Effector memory CD8-positive, alpha-beta T cell (primary cell): ENCODE measurements around the gene SERPINA3.

Experiments used
- ATAC-seq: fragments of 150-1000 bp; cut with Tn5 transposase; replicated peaks from 2 replicates; pipeline ENCODE4 v1.10.0; 2021; ENCODE audit warnings: mild to moderate bottlenecking, moderate library complexity
- DNase-seq, 3 experiments: peaks; one replicate each; pipeline ENCODE4 v3.0.0; 2021
- H3K27ac Mint-ChIP-seq, 2 donors: one replicate each; pipeline ENCODE4 v1.8.0; 2022; ENCODE audit warnings: mild to moderate bottlenecking in 2 of 2, mixed read lengths in 2 of 2, moderate library complexity in 2 of 2
- H3K27me3 Mint-ChIP-seq, 2 donors: one replicate each; pipeline ENCODE4 v1.8.0; 2022; ENCODE audit warnings: mixed read lengths in 2 of 2
- H3K36me3 Mint-ChIP-seq: one replicate; pipeline ENCODE4 v1.8.0; 2022; ENCODE audit warnings: mild to moderate bottlenecking, moderate library complexity, mixed read lengths; ENCODE audit not compliant: insufficient read depth
- H3K4me1 Mint-ChIP-seq, 2 donors: one replicate each; pipeline ENCODE4 v1.8.0; 2022; ENCODE audit warnings: low read depth in 2 of 2, mixed read lengths in 2 of 2
- H3K4me3 Mint-ChIP-seq, 2 donors: one replicate each; pipeline ENCODE4 v1.8.0; 2022; ENCODE audit warnings: mild to moderate bottlenecking in 2 of 2, mixed read lengths in 2 of 2, moderate library complexity in 2 of 2
- H3K9me3 Mint-ChIP-seq, 2 donors: one replicate each; pipeline ENCODE4 v1.8.0; 2022; ENCODE audit warnings: mixed read lengths in 2 of 2

SERPINA3 gene

DNA sequence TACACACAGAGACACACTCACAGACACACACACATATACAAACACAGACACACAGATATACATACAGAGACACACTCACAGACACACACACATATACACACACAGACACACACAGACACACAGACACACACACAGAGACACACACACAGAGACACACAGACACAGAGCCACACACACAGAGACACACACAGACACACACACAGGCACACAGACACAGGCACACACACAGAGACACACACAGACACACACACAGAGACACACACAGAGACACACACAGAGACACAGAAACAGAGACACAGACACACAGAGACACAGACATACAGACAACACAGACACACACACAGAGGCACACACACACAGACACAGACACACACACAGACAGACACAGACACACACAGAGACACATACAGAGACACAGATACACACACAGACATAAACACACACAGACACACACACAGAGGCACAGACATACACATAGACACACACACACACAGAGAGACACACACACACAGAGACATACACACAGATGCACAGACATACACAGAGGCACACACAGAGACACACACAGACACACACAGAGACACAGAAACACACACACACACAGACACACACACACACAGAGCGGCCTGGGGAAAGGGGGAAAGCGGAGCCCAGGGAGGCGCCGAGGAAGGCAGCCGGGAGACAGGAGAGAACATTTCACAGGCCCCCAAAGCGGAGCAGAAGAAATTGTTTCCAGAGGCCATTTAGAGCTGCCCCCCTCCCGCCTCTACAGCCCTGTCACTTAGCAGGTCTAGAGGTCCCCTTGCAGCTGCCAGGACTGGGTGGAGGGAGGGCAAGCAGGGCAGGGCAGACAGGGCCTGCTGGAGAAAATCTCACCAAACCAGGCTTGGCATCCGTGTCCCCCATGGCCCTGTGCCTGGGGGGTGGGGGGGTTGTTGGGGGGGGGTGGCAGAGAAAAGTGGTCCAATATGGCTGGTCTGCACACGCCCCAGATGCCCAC lies 38.9 kb downstream of the SERPINA3 start:
- H3K36me3 Mint-ChIP-seq: no peaks in the 10 kb centered on the region
- no peak for ATAC-seq
- no peaks in the 10 kb centered on the region for H3K9me3 Mint-ChIP-seq
- H3K4me3 Mint-ChIP-seq: no peak overlapping the region
- no peak overlapping the region for H3K27ac Mint-ChIP-seq
- H3K27me3 Mint-ChIP-seq: peaks cover 0 to 7% of the 10 kb centered on the region in 2 donors
- H3K4me1 Mint-ChIP-seq: no peaks in the 10 kb centered on the region
- DNase-seq: no peak

- DNase-seq (no peak), ATAC-seq (no peak)
- peaks cover 0 to 7% of the 10 kb centered on the region in 2 donors for H3K27me3 Mint-ChIP-seq
- no peaks in the 10 kb centered on the region for H3K9me3 Mint-ChIP-seq
- no peaks in the 10 kb centered on the region for H3K36me3 Mint-ChIP-seq
- no peak overlapping the region for H3K4me3 Mint-ChIP-seq
- no peak overlapping the region for H3K27ac Mint-ChIP-seq
- H3K4me1 Mint-ChIP-seq: no peaks in the 10 kb centered on the region
Measured at GRCh38 chr14:94653321-94653720, 41.1 kb downstream of the SERPINA3 start.

DNA sequence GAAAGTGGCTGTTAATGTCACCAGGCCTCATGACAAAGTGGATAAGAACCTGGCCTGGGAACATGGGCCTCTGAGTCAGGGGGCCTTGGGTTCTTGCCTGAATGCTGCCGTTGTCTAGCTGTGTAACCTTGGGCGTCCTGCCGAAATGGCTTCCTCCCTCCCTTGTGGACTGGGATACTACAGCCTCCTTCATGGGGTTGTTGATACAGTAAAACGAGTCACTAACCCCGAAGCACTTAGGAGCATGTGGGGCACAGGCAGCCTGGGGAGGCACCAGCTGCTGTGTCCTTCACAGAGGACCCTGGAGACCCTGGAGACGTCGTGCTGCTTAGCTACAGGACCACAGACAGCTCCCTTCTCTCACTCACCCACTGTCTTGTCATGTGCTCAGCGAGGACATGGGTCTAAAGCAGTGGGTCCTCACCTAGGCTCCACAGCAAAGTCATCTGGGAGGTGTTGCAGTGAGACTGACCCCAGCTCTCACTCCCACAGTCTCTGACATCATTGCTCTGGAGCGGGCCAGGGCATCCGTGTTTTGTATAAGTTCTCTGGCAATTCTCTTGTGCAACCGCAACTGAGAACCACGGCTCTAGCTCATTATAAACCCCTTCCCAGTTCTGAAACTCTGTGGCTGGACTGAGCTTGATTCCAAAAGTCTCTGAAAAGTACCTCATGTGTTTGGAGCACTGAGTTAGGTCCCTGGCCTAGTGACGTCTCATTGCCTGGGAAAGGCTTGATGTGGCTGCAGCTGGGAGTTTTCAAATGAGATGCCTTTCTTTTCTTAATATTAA lies 42.1 kb downstream of the SERPINA3 start:
- H3K9me3 Mint-ChIP-seq: no peaks in the 10 kb centered on the region

GRCh38 chr14:94655169-94655710 lies 43.0 kb downstream of the SERPINA3 start:
- Mint-ChIP-seq H3K4me1 (no peaks in the 10 kb centered on the region), H3K4me3 (no peak overlapping the region), H3K27ac (no peak overlapping the region), H3K27me3 (peaks cover 6 to 9% of the 10 kb centered on the region in 2 donors), H3K9me3 (no peaks in the 10 kb centered on the region), H3K36me3 (no peaks in the 10 kb centered on the region)
- ATAC-seq (no peak), DNase-seq (no peak)

More for the DNA sequence above, 42.1 kb downstream of the SERPINA3 start:
- DNase-seq: no peak
- no peak overlapping the region for H3K4me3 Mint-ChIP-seq
- no peak for ATAC-seq
- H3K36me3 Mint-ChIP-seq: no peaks in the 10 kb centered on the region
- H3K27me3 Mint-ChIP-seq: peaks cover 0 to 7% of the 10 kb centered on the region in 2 donors
- H3K27ac Mint-ChIP-seq: no peak overlapping the region
- H3K4me1 Mint-ChIP-seq: no peaks in the 10 kb centered on the region

DNA sequence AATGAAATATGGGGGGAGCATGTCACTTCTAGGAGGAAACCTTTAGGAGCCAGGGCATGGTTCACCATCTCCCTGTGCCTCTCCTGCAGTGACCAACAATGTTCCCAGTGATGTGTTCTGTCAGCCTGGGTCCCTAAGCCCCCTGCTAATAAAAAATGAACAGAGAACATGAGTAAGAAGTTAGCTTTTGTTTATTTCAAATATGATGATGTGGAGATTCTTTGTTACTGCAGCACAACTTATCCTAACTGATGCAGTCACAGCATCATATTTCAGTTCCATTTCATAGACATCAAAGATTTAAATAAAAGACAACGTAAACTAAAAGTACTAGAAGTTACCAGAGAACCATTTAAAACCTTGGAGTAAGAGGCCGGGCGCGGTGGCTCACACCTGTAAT lies 43.9 kb downstream of the SERPINA3 start:
- DNase-seq: no peak
- Mint-ChIP-seq H3K4me1 (no peaks in the 10 kb centered on the region), H3K27ac (no peak overlapping the region), H3K4me3 (no peak overlapping the region), H3K9me3 (no peaks in the 10 kb centered on the region), H3K36me3 (no peaks in the 10 kb centered on the region), H3K27me3 (peaks cover 14 to 15% of the 10 kb centered on the region in 2 donors)
- ATAC-seq: no peak

- no peaks in the 10 kb centered on the region for H3K9me3 Mint-ChIP-seq
- H3K27me3 Mint-ChIP-seq: peaks cover 33 to 36% of the 10 kb centered on the region in 2 donors
- peaks cover 3% of the 10 kb centered on the region for H3K36me3 Mint-ChIP-seq
- ATAC-seq (no peak), DNase-seq (no peak)
- H3K4me3 Mint-ChIP-seq: no peak overlapping the region
- no peak overlapping the region for H3K27ac Mint-ChIP-seq
- no peaks in the 10 kb centered on the region for H3K4me1 Mint-ChIP-seq
Measured at GRCh38 chr14:94659256-94659655, 47.1 kb downstream of the SERPINA3 start.

GRCh38 chr14:94659901-94660300 lies 47.7 kb downstream of the SERPINA3 start:
- H3K36me3 Mint-ChIP-seq: peaks cover 3% of the 10 kb centered on the region
- DNase-seq: no peak
- H3K9me3 Mint-ChIP-seq: no peaks in the 10 kb centered on the region
- no peak for ATAC-seq
- H3K4me1 Mint-ChIP-seq: no peaks in the 10 kb centered on the region
- no peak overlapping the region for H3K4me3 Mint-ChIP-seq
- peaks cover 38 to 39% of the 10 kb centered on the region in 2 donors for H3K27me3 Mint-ChIP-seq
- no peak overlapping the region for H3K27ac Mint-ChIP-seq

GRCh38 chr14:94660306-94660946 lies 48.2 kb downstream of the SERPINA3 start:
- ATAC-seq (no peak), DNase-seq (no peak)
- Mint-ChIP-seq H3K4me3 (no peak overlapping the region), H3K27ac (no peak overlapping the region), H3K36me3 (peaks cover 3% of the 10 kb centered on the region), H3K9me3 (no peaks in the 10 kb centered on the region), H3K4me1 (no peaks in the 10 kb centered on the region), H3K27me3 (peaks cover 35 to 42% of the 10 kb centered on the region in 2 donors)

- no peaks in the 10 kb centered on the region for H3K4me1 Mint-ChIP-seq
- no peaks in the 10 kb centered on the region for H3K9me3 Mint-ChIP-seq
- DNase-seq: no peak
- ATAC-seq: no peak
- no peak overlapping the region for H3K27ac Mint-ChIP-seq
- no peak overlapping the region for H3K4me3 Mint-ChIP-seq
- peaks cover 35 to 49% of the 10 kb centered on the region in 2 donors for H3K27me3 Mint-ChIP-seq
- peaks cover 3% of the 10 kb centered on the region for H3K36me3 Mint-ChIP-seq
Measured at GRCh38 chr14:94663538-94663937, 51.3 kb downstream of the SERPINA3 start.

DNA sequence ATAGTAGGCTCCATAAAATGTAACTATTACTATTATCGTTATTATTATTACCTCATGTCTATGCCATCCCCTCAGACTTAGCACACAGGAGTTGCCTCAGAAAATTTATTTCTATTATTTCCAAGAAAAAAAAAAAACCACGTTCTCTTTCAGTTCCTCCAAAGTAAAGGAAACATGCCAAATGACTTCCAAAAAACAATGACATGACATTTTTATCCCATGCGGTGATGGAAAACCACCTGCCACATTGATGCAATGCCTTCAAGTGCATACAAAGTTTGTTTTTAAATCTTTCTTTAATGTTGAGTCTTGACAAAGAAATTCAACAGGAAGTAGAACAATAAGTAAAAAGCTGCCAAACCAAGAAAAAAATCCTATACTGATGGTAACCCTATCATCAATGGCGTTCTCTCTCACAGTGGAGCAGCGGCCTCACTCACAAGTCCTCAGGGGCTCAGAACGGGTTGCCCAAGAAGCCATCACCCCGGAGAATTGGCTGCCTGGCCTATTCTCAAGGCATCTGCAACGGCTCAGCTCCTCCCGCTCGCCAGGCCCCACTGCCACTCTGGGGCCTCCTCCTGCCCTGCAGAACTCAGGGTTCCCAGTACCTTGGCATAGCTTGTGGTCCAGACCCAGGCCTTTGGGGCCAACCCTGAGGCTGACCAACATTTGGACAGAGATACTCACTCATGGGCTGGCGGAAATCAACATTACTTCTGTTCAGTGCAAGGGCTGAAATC lies 51.9 kb downstream of the SERPINA3 start:
- Mint-ChIP-seq H3K4me1 (no peaks in the 10 kb centered on the region), H3K4me3 (no peak overlapping the region), H3K27me3 (peaks cover 35 to 49% of the 10 kb centered on the region in 2 donors), H3K36me3 (peaks cover 3% of the 10 kb centered on the region), H3K9me3 (no peaks in the 10 kb centered on the region), H3K27ac (no peak overlapping the region)
- DNase-seq (no peak), ATAC-seq (no peak)

DNA sequence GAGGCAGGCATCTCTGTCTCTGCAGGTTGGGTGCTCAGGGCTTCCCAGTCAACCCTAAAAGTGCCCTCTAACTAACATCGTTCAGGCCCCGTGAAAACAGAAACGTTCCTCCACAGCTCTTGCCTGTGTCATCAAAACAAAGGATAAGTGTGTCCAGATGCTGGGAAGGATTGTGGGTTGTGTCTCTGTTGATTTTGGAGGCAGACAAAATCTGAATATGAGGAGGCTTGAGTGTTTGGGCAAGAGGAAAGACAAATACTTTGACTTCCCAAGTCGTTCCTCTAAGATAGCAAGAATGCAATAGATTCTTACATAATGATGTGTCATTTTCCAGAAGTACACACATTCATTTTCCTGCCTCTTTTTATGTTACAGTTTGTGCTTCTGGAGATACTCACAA lies 52.9 kb downstream of the SERPINA3 start:
- Mint-ChIP-seq H3K9me3 (no peaks in the 10 kb centered on the region), H3K36me3 (peaks cover 3% of the 10 kb centered on the region), H3K4me1 (no peaks in the 10 kb centered on the region), H3K27me3 (peaks cover 39 to 43% of the 10 kb centered on the region in 2 donors), H3K27ac (no peak overlapping the region), H3K4me3 (no peak overlapping the region)
- DNase-seq (no peak), ATAC-seq (no peak)

DNA sequence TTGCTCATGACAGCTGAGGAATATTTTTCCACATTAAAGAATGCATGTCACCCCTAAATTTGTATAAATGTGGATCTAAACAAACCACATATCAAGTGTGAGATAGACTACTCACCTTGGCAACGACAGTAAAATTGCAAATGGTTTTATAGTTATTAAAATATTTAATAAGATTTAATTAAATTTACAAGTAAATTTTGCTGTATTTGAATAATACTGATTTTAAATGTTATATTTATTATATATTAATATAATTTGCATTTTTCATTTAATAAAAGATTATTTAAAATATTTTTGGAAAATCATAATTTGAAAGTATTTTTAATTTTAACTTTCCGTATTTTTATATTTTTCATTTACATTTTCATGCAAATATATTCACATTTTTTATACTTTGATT lies 53.4 kb downstream of the SERPINA3 start:
- ATAC-seq: no peak
- H3K36me3 Mint-ChIP-seq: peaks cover 3% of the 10 kb centered on the region
- peaks cover 39 to 43% of the 10 kb centered on the region in 2 donors for H3K27me3 Mint-ChIP-seq
- no peak for DNase-seq
- H3K9me3 Mint-ChIP-seq: no peaks in the 10 kb centered on the region
- no peak overlapping the region for H3K4me3 Mint-ChIP-seq
- no peaks in the 10 kb centered on the region for H3K4me1 Mint-ChIP-seq
- no peak overlapping the region for H3K27ac Mint-ChIP-seq
